ENCODE data around the gene LYVE1. TPM values are rescaled to one million over a fixed set of nuclear protein-coding genes. Genes with fewer than 3 reads are reported as not detected.

The LYVE1 gene
- total and polyA plus RNA-seq, 2 of the 13 experiments (the other 11 are each of a cell fraction or from before 2014, with no cell fraction given) = 1.2 to 1.4 TPM

- TF ChIP-seq KIAA2018 (CRISPR knock-in tag; IDR thresholded peaks at IDR 0.05; ENCODE audit: borderline replicate concordance) (0 out of 2 replicates have a peak, but pooled peaks have one; percentile 52), MAFK (conservative IDR thresholded peaks at IDR 0.05 in 1 of 2, IDR thresholded peaks at IDR 0.05 in 1 of 2; ENCODE audit: low read length in 2 of 2) (no peak), ZMAT5 (CRISPR knock-in tag; IDR thresholded peaks at IDR 0.05; ENCODE audit: borderline replicate concordance, low read depth) (no peak), CEBPB (IDR thresholded peaks at IDR 0.05; ENCODE audit: borderline replicate concordance, low read depth, low read length) (no peak), ZNF510 (CRISPR knock-in tag; IDR thresholded peaks at IDR 0.05; ENCODE audit: low read depth) (no peak), ETV5 (CRISPR knock-in tag; IDR thresholded peaks at IDR 0.05; ENCODE audit: borderline replicate concordance) (peak; percentile 62), RXRA (CRISPR knock-in tag; IDR thresholded peaks at IDR 0.05) (peak; percentile 74; the same call in 1 of the 2 replicates), RBM22 (optimal IDR thresholded peaks at IDR 0.05; ENCODE audit: low read length) (peak; percentile 91), CBX1 (IDR thresholded peaks at IDR 0.05; ENCODE audit: low read depth) (peak; percentile 88), ZNF263 (CRISPR knock-in tag; IDR thresholded peaks at IDR 0.05) (no peak), TOPORS (CRISPR knock-in tag; IDR thresholded peaks at IDR 0.05) (no peak), NFIC (IDR thresholded peaks at IDR 0.05; ENCODE audit: low read length) (no peak), KDM5A (IDR thresholded peaks at IDR 0.05; ENCODE audit: borderline replicate concordance, low read length) (no peak; the same call in 1 of the 2 replicates), ZNF207 (IDR thresholded peaks at IDR 0.05; ENCODE audit: borderline replicate concordance) (no peak), SOX5 (CRISPR knock-in tag; IDR thresholded peaks at IDR 0.05; ENCODE audit: borderline replicate concordance) (peak; percentile 59; the same call in 1 of the 2 replicates), ZNF275 (CRISPR knock-in tag; IDR thresholded peaks at IDR 0.05; ENCODE audit: borderline replicate concordance) (no peak; the same call in 1 of the 2 replicates), CBX5 (CRISPR knock-in tag; IDR thresholded peaks at IDR 0.05; ENCODE audit: borderline replicate concordance) (peak; percentile 65), MIER2 (CRISPR knock-in tag; IDR thresholded peaks at IDR 0.05) (no peak; the same call in 1 of the 2 replicates), MEF2D (CRISPR knock-in tag; IDR thresholded peaks at IDR 0.05) (no peak)
- TF ChIP-seq, protein P1, sequence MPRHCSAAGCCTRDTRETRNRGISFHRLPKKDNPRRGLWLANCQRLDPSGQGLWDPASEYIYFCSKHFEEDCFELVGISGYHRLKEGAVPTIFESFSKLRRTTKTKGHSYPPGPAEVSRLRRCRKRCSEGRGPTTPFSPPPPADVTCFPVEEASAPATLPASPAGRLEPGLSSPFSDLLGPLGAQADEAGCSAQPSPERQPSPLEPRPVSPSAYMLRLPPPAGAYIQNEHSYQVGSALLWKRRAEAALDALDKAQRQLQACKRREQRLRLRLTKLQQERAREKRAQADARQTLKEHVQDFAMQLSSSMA (CRISPR knock-in tag; IDR thresholded peaks at IDR 0.05) = peak; percentile 89
Measured at GRCh38 chr11:10540915-10541560, 27.4 kb downstream of the LYVE1 start, which contains the start of gene RNF141 (continued).

All from HepG2 (cell line).